IMR-90 (cell line): Measurements from ENCODE around the gene CD209. TPM values are rescaled to one million over a fixed set of nuclear protein-coding genes. Genes with fewer than 3 reads are reported as not detected.

Experiments
- ATAC-seq: fragments of 200-7000 bp; cut with Tn5 transposase; 2 replicates; pipeline ENCODE4 v1.9.1; 2020; ENCODE audit warnings: low read depth, mild to moderate bottlenecking, moderate library complexity
- BruUV-seq: library from RNA; stranded (reverse); fragments of 400-500 nt; replicated peaks from 2 replicates; lab custom pipeline; 2021; lab: Mats Ljungman, UMichigan
- CTCF ChIA-PET: fragments of 300-600 bp; formaldehyde crosslinking; extraction: SDS; loops from one replicate; lab custom pipeline; 2021; ENCODE audit warnings: antibody characterized with exemption; lab: Yijun Ruan, JAX
- POLR2A ChIA-PET: fragments of 300-600 bp; sonication (Branson Sonifier 250); formaldehyde crosslinking; loops from one replicate; lab custom pipeline; 2022; ENCODE audit warnings: antibody characterized with exemption; ENCODE audit not compliant: unreplicated experiment; lab: Charles Lee
- DNase-seq: peaks from one replicate; pipeline ENCODE4 v3.0.0; 2013
- H2AFZ ChIP-seq: replicated peaks from 2 replicates; pipeline ENCODE3; 2013; ENCODE audit warnings: low read length, mild to moderate bottlenecking; ENCODE audit not compliant: poor library complexity
- H2AK5ac ChIP-seq: 2 replicates; pipeline ENCODE4 v1.6.1; 2013; ENCODE audit warnings: low read depth, low read length, inconsistent platforms
- H2AK9ac ChIP-seq: replicated peaks from 2 replicates; pipeline ENCODE3; 2013; ENCODE audit warnings: mild to moderate bottlenecking, low read depth, low read length, moderate library complexity; ENCODE audit not compliant: poor library complexity
- H2BK120ac ChIP-seq: 2 replicates; pipeline ENCODE4 v1.6.1; 2013; ENCODE audit warnings: low read depth, low read length, inconsistent platforms
- H2BK15ac ChIP-seq: 3 replicates; pipeline ENCODE4 v1.6.1; 2013; ENCODE audit warnings: low read depth, low read length, inconsistent platforms
- H2BK20ac ChIP-seq: 2 replicates; pipeline ENCODE4 v1.6.1; 2013; ENCODE audit warnings: low read depth, mild to moderate bottlenecking, inconsistent platforms, low read length, moderate library complexity
- H2BK5ac ChIP-seq: 2 replicates; pipeline ENCODE4 v1.6.1; 2013; ENCODE audit warnings: mild to moderate bottlenecking, low read depth, low read length, inconsistent platforms; ENCODE audit not compliant: poor library complexity, severe bottlenecking
- H3K14ac ChIP-seq: replicated peaks from 2 replicates; pipeline ENCODE4 v1.6.1; 2013; ENCODE audit warnings: low read depth, low read length, inconsistent platforms
- H3K18ac ChIP-seq: 2 replicates; pipeline ENCODE4 v1.6.1; 2013; ENCODE audit warnings: low read depth, low read length, control low read depth
- H3K23ac ChIP-seq: 2 replicates; pipeline ENCODE4 v1.6.1; 2013; ENCODE audit warnings: low read depth, low read length, inconsistent platforms
- H3K27ac ChIP-seq: 2 replicates; pipeline ENCODE4 v1.5.1; 2013; ENCODE audit warnings: mild to moderate bottlenecking, control low read depth, low read length; ENCODE audit not compliant: insufficient read depth
- H3K27me3 ChIP-seq: 2 replicates; pipeline ENCODE4 v1.6.1; 2013; ENCODE audit warnings: low read length; ENCODE audit not compliant: control insufficient read depth, insufficient read depth
- H3K36me3 ChIP-seq: 2 replicates; pipeline ENCODE4 v1.6.1; 2013; ENCODE audit warnings: low read length, mixed read lengths; ENCODE audit not compliant: control insufficient read depth, insufficient read depth
- H3K4ac ChIP-seq: 2 replicates; pipeline ENCODE4 v1.6.1; 2013; ENCODE audit warnings: low read depth, low read length, inconsistent platforms
- H3K4me1 ChIP-seq: 2 replicates; pipeline ENCODE4 v1.6.1; 2013; ENCODE audit warnings: low read length, mixed read lengths; ENCODE audit not compliant: control insufficient read depth, insufficient read depth
- H3K4me2 ChIP-seq: 2 replicates; pipeline ENCODE4 v1.6.1; 2013; ENCODE audit warnings: low read depth, mild to moderate bottlenecking, control low read depth, low read length, moderate library complexity
- H3K4me3 ChIP-seq: 2 replicates; pipeline ENCODE4 v1.5.1; 2013; ENCODE audit warnings: low read depth, mild to moderate bottlenecking, control low read depth, low read length, moderate library complexity; ENCODE audit not compliant: insufficient read depth
- H3K56ac ChIP-seq: 2 replicates; pipeline ENCODE4 v1.6.1; 2013; ENCODE audit warnings: low read length, inconsistent platforms; ENCODE audit not compliant: insufficient read depth; ENCODE audit errors: extremely low read depth
- H3K79me1 ChIP-seq, 2 experiments: 2 replicates each; pipeline ENCODE4 v1.6.1; 2013; ENCODE audit warnings: low read length in 2 of 2, inconsistent platforms in 1 of 2, low read depth in 1 of 2
- H3K9ac ChIP-seq: 2 replicates; pipeline ENCODE4 v1.6.1; 2013; ENCODE audit warnings: low read depth, low read length, control low read depth
- H3K9me1 ChIP-seq: 2 replicates; pipeline ENCODE4 v1.6.1; 2013; ENCODE audit warnings: low read length, inconsistent platforms; ENCODE audit not compliant: insufficient read depth
- H3K9me3 ChIP-seq: 2 replicates; pipeline ENCODE4 v1.6.1; 2013; ENCODE audit warnings: low read length; ENCODE audit not compliant: control insufficient read depth, insufficient read depth
- H4K20me1 ChIP-seq: 2 replicates; pipeline ENCODE4 v1.6.1; 2013; ENCODE audit warnings: low read length, inconsistent platforms; ENCODE audit not compliant: insufficient read depth
- H4K5ac ChIP-seq: 2 replicates; pipeline ENCODE4 v1.6.1; 2013; ENCODE audit warnings: mild to moderate bottlenecking, low read depth, low read length, control low read depth
- H4K8ac ChIP-seq, 2 experiments: 2 replicates each; pipeline ENCODE4 v1.6.1; 2013; ENCODE audit warnings: low read depth in 2 of 2, low read length in 2 of 2, control low read depth in 1 of 2, inconsistent platforms in 1 of 2
- H4K91ac ChIP-seq: 2 replicates; pipeline ENCODE4 v1.6.1; 2013; ENCODE audit warnings: low read depth, low read length, inconsistent platforms; ENCODE audit not compliant: insufficient read depth
- CEBPB ChIP-seq: IDR thresholded peaks from 2 replicates; pipeline ENCODE4 v1.6.1; 2012; ENCODE audit warnings: low read depth, low read length, improper control_type of control experiment
- MAFK ChIP-seq: IDR thresholded peaks from 2 replicates; pipeline ENCODE4 v1.6.1; 2012; ENCODE audit warnings: low read depth, low read length, improper control_type of control experiment
- NFE2L2 ChIP-seq: fragments of 150-350 bp; IDR thresholded peaks from 2 replicates; pipeline ENCODE4 v1.6.1; 2016; ENCODE audit warnings: low read depth, mild to moderate bottlenecking, low read length
- whole genome bisulfite sequencing, 2 experiments: methylation state at CpG; one replicate each; pipeline versions ENCODE4 v1.1.5 to v1.1.7; 2013; ENCODE audit warnings: missing lambda C conversion rate in 2 of 2; ENCODE audit not compliant: insufficient read length in 1 of 2; ENCODE audit errors: extremely low coverage in 2 of 2; 5-methylcytosine and 5-hydroxymethylcytosine counted together
- dilution Hi-C: fragments of 300-500 bp; cut with HindIII; formaldehyde crosslinking; loops from one replicate; pipeline ENCODE4 v1.14.3; 2018; ENCODE audit warnings: low sequenced_read_pairs; ENCODE audit not compliant: unreplicated experiment
- in situ Hi-C: fragments of 300-500 bp; cut with MboI; formaldehyde crosslinking; loops from 3 replicates; pipeline ENCODE4 v1.14.3; 2019; ENCODE audit warnings: low sequenced_read_pairs, inconsistent platforms, mixed read lengths
- intact Hi-C: fragments of 100-400 bp; cut with micrococcal nuclease; formaldehyde crosslinking; loops from 2 replicates; pipeline ENCODE4 v1.10.0; 2022
- polyA plus RNA-seq, 3 experiments: library from polyadenylated mRNA; depleted of rRNA; stranded (reverse); fragments of >200 nt; gene quantifications; 2 replicates each; pipeline ENCODE4 v1.2.3, GENCODE V29; 2012; ENCODE audit warnings: low replicate concordance in 1 of 3
- total RNA-seq: library from RNA; depleted of rRNA; stranded (reverse); fragments of >200 nt; gene quantifications from 2 replicates; pipeline ENCODE4 v1.2.3, GENCODE V29; 2012
- TF ChIP-seq, protein P1 (sequence below): conservative IDR thresholded peaks from 2 replicates; pipeline ENCODE4 v1.5.1; 2012; ENCODE audit warnings: mild to moderate bottlenecking, low read depth, low read length, improper control_type of control experiment

The CD209 gene
- total and polyA plus RNA-seq, 2 of the 4 experiments (the other 2 are of a cell fraction), result not detected

DNA sequence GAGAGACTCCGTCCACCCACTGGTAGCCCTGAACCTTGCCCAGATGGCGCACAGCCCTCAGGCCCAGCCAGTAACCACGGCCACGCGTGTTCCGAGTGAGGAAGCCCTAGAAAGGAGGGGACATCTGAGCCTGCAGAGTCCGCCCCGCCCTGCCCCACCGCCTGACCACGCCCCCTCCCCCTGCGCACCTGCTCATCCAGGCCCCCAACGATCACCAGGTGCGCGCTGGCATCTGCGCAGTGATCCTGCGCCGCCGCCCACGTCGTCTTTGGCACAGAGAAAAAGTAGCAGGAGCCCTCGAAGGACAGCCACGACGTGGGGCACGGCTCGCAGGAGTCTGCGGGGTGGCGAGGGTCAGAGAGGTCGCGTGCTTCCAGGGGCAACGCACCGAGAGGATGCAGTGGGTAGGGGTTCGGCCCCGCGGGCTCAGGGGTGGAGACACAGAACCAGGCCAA is 17.5 kb downstream of the CD209 start:
- H2AK5ac ChIP-seq, result no peak overlapping the region
- H3K79me1 ChIP-seq, result no peaks in the 10 kb centered on the region
- CTCF ChIA-PET, result no interaction called here
- H4K5ac ChIP-seq, result no peak overlapping the region
- H3K4ac ChIP-seq, result no peak overlapping the region
- H3K4me3 ChIP-seq, result no peak overlapping the region
- no peak overlapping the region for H2BK5ac ChIP-seq
- no peaks in the 10 kb centered on the region for H3K4me1 ChIP-seq
- no peak overlapping the region for H3K27ac ChIP-seq
- H2AFZ ChIP-seq, result no peak overlapping the region
- ATAC-seq (no peak), DNase-seq (no peak)
- H2BK15ac ChIP-seq, result no peak overlapping the region
- in situ Hi-C loops (no loop called here), intact Hi-C loops (no loop called here), dilution Hi-C loops (no loop called here)
- WGBS, 2 experiments, result 15% methylated on average over 10 of the region's 34 CpGs; no CpG with 5 or more reads in 1 of the 2 experiments
- no peak overlapping the region for H3K14ac ChIP-seq
- H3K9ac ChIP-seq, result no peak overlapping the region
- BruUV-seq, result no TSS peak
- H3K27me3 ChIP-seq, result peaks cover 45% of the 10 kb centered on the region
- TF ChIP-seq MAFK, result no peak
- TF ChIP-seq CEBPB, result no peak
- TF ChIP-seq, protein P1, sequence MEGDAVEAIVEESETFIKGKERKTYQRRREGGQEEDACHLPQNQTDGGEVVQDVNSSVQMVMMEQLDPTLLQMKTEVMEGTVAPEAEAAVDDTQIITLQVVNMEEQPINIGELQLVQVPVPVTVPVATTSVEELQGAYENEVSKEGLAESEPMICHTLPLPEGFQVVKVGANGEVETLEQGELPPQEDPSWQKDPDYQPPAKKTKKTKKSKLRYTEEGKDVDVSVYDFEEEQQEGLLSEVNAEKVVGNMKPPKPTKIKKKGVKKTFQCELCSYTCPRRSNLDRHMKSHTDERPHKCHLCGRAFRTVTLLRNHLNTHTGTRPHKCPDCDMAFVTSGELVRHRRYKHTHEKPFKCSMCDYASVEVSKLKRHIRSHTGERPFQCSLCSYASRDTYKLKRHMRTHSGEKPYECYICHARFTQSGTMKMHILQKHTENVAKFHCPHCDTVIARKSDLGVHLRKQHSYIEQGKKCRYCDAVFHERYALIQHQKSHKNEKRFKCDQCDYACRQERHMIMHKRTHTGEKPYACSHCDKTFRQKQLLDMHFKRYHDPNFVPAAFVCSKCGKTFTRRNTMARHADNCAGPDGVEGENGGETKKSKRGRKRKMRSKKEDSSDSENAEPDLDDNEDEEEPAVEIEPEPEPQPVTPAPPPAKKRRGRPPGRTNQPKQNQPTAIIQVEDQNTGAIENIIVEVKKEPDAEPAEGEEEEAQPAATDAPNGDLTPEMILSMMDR, result no peak
- no peak for TF ChIP-seq NFE2L2
- no peaks in the 10 kb centered on the region for H3K36me3 ChIP-seq
- POLR2A ChIA-PET, result no interaction called here
- H4K91ac ChIP-seq, result no peak overlapping the region
- H2BK120ac ChIP-seq, result no peak overlapping the region
- no peak overlapping the region for H2AK9ac ChIP-seq
- no peak overlapping the region for H3K56ac ChIP-seq
- no peak overlapping the region for H3K4me2 ChIP-seq
- no peak overlapping the region for H2BK20ac ChIP-seq
- H4K20me1 ChIP-seq, result no peaks in the 10 kb centered on the region
- H3K9me3 ChIP-seq, result no peaks in the 10 kb centered on the region
- no peaks in the 10 kb centered on the region for H3K9me1 ChIP-seq
- H4K8ac ChIP-seq, result no peak overlapping the region
- no peak overlapping the region for H3K18ac ChIP-seq
- H3K23ac ChIP-seq, result no peak overlapping the region
